Measurements from ENCODE around the gene MTA2. TPM values are rescaled to one million over a fixed set of nuclear protein-coding genes. Genes with fewer than 3 reads are reported as not detected.
A peak's percentile ranks its signal among the peaks of the same experiment; 100 is the strongest.

MTA2 gene
- total and polyA plus RNA-seq, 2 donors (not counting 1 experiment from before 2014, with no cell fraction given), result 37.2 to 139 TPM

DNA sequence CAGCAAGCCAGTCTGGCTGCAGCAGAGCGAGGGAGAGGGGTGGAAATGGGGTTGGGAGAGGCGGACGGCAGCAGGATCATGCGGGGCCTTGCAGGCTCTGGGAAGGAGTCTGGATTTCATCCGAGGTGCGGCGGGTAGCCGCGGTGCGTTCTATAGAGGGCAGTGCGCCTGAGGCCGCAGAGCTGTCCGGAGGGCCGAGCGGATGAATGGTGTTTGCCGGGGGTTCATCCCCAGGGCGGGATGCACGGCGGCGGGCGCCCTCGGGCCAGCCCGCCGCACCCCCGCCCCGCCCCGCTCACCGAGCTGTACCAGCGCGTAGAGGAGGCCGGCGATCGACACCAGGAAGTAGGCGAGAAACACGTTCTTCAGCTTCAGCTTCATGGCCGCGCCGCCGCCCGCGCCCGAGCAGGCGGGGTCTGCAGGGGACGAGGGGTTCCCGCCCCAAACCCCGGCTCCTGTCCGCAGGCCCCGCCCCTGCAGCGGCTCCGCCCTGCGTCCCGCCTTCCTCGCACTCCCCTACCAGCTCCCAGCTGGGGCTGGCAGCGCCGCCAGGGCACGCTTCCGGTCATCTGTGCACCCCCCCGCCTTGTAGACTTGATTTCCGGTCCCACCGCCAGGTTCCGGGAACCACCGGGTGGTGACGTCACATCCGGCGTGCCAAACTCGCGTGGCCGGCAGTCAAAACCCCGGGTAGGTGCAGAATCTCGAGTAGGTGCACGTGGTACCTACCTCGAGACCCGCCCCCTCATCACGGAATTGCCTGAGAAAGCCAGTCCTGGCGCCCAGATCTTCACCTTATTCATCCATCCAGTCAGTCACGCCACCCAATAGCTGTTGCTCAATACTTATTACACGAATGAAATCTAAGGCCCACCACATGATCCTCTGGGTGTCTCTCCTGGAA lies 20.2 kb upstream of the MTA2 start, which contains the start of gene B3GAT3:
Gene B3GAT3, minus strand, starts transcription at position 420 of the 904 bp plus-strand sequence. Its CDS starts 39 bp downstream, at position 381.
- H3K4me1 Mint-ChIP-seq, result peaks cover 23% of the 10 kb centered on the region

More for the DNA sequence above, 20.2 kb upstream of the MTA2 start, which contains the start of gene B3GAT3:
- WGBS (ENCODE audit: insufficient coverage), result under 1% methylated on average over 75 of the region's 77 CpGs
- H3K27me3 Mint-ChIP-seq, result no peaks in the 10 kb centered on the region
- H3K4me3 Mint-ChIP-seq, result peak within 1 kb of the TSS; percentile 98
- CTCF ChIA-PET, result interaction anchor here (1.1 to 4.4 kb wide), 11 partner anchors 9 to 259 kb away, joined by 3 to 35 read pairs (median 5); partner anchors contain the start of genes C11orf98, CSKMT, EML3 and LBHD1
- peaks cover 5 to 28% of the 10 kb centered on the region in 2 experiments for H3K36me3 ChIP-seq (replicated peaks in 1 of 2; ENCODE audit: control extremely low read depth in 1 of 2, control insufficient read depth in 1 of 2, extremely low read depth in 1 of 2, insufficient read depth in 2 of 2, low read length in 1 of 2)
- H3K9me3 Mint-ChIP-seq (ENCODE audit: insufficient read depth), result no peaks in the 10 kb centered on the region
- intact Hi-C loops (cut with micrococcal nuclease), result loop anchor here (1.0 to 2.0 kb wide), 8 partner anchors 10 to 139 kb away; partner anchors contain the start of genes C11orf98, CSKMT, EML3 and GANAB
- H3K4me1 ChIP-seq (ENCODE audit: control insufficient read depth in 2 of 2, insufficient read depth in 2 of 2, low read length in 2 of 2), result peaks cover 11 to 19% of the 10 kb centered on the region in 2 donors
- H3K9me3 ChIP-seq (ENCODE audit: control extremely low read depth in 1 of 3, control insufficient read depth in 2 of 3, insufficient read depth in 1 of 3, low read length in 2 of 3), result no peaks in the 10 kb centered on the region
- H2AFZ ChIP-seq (ENCODE audit: insufficient read depth, low read depth, low read length, poor library complexity, severe bottlenecking), result peak within 1 kb of the TSS; percentile 85
- TF ChIP-seq EZH2 (IDR thresholded peaks at IDR 0.05; ENCODE audit: borderline replicate concordance, insufficient read depth, low read depth, low read length, poor library complexity, severe bottlenecking), result no peak
- TF ChIP-seq, protein P1, sequence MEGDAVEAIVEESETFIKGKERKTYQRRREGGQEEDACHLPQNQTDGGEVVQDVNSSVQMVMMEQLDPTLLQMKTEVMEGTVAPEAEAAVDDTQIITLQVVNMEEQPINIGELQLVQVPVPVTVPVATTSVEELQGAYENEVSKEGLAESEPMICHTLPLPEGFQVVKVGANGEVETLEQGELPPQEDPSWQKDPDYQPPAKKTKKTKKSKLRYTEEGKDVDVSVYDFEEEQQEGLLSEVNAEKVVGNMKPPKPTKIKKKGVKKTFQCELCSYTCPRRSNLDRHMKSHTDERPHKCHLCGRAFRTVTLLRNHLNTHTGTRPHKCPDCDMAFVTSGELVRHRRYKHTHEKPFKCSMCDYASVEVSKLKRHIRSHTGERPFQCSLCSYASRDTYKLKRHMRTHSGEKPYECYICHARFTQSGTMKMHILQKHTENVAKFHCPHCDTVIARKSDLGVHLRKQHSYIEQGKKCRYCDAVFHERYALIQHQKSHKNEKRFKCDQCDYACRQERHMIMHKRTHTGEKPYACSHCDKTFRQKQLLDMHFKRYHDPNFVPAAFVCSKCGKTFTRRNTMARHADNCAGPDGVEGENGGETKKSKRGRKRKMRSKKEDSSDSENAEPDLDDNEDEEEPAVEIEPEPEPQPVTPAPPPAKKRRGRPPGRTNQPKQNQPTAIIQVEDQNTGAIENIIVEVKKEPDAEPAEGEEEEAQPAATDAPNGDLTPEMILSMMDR (IDR thresholded peaks at IDR 0.05), result no peak
- peak within 1 kb of the TSS; percentile 93 for H3K9ac ChIP-seq (ENCODE audit: low read length)
- H3K27me3 ChIP-seq (replicated peaks in 1 of 4; ENCODE audit: control extremely low read depth in 1 of 4, control insufficient read depth in 3 of 4, insufficient read depth in 4 of 4, low read length in 3 of 4), result no peaks in the 10 kb centered on the region
- H3K4me3 ChIP-seq (ENCODE audit: control extremely low read depth in 1 of 5, extremely low read depth in 1 of 5, insufficient read depth in 1 of 5, low read depth in 2 of 5, low read length in 4 of 5), result peak within 1 kb of the TSS; percentile 80 to 93 (median 88)
- H3K27ac ChIP-seq (ENCODE audit: low read length in 2 of 2), result peak within 1 kb of the TSS; percentile 88 to 98
- peaks cover 4% of the 10 kb centered on the region for H4K20me1 ChIP-seq (ENCODE audit: control insufficient read depth, insufficient read depth, low read length, poor library complexity, severe bottlenecking)
- DNase-seq (peak; percentile 99), ATAC-seq (ENCODE audit: low read depth) (peak; percentile 92)
- H3K4me2 ChIP-seq (replicated peaks; ENCODE audit: low read depth, low read length, poor library complexity, severe bottlenecking), result peak within 1 kb of the TSS; percentile 92
- H3K27ac Mint-ChIP-seq, result peak within 1 kb of the TSS; percentile 95
- H3K79me2 ChIP-seq (ENCODE audit: control insufficient read depth, insufficient read depth, low read length), result peaks cover 15% of the 10 kb centered on the region
- POLR2A ChIA-PET, result interaction anchor here (0.6 to 3.6 kb wide), 18 partner anchors 19 to 1690 kb away, joined by 3 to 33 read pairs (median 6); partner anchors contain the start of genes BSCL2, C11orf98, CSKMT and EEF1G

Measured in B cell (primary cell).